Caco-2 (cell line): ENCODE data around the gene C14orf180. TPM values are rescaled to one million over a fixed set of nuclear protein-coding genes. Genes with fewer than 3 reads are reported as not detected.

Experiments used
- BruUV-seq: library from RNA; stranded (reverse); fragments of 400-500 nt; replicated peaks from 2 replicates; lab custom pipeline; 2021; lab: Mats Ljungman, UMichigan
- CTCF ChIA-PET: fragments of 300-600 bp; sonication (Branson Sonifier 250); formaldehyde crosslinking; loops from one replicate; lab custom pipeline; 2022; ENCODE audit warnings: antibody characterized with exemption; lab: Charles Lee
- POLR2A ChIA-PET: fragments of 300-600 bp; sonication (Branson Sonifier 250); formaldehyde crosslinking; loops from one replicate; lab custom pipeline; 2022; ENCODE audit warnings: antibody characterized with exemption; lab: Charles Lee
- DNase-seq, 2 experiments: peaks; one replicate each; pipeline versions ENCODE4 v3.0.0 to v3.0.0-alpha.2; 2020 to 2022
- H3K27me3 ChIP-seq: replicated peaks from 2 replicates; pipeline ENCODE4 v1.6.0; 2011; ENCODE audit warnings: low read length; ENCODE audit not compliant: control insufficient read depth, insufficient read depth
- H3K36me3 ChIP-seq: 2 replicates; pipeline ENCODE4 v1.5.1; 2011; ENCODE audit warnings: low read length; ENCODE audit not compliant: control insufficient read depth, insufficient read depth
- H3K4me1 ChIP-seq: fragments of 250-450 bp; sonication (Bioruptor Pico); 2 replicates; pipeline ENCODE4 v1.5.1; 2020; ENCODE audit warnings: mild to moderate bottlenecking
- H3K4me3 ChIP-seq: 2 replicates; pipeline ENCODE4 v1.5.1; 2011; ENCODE audit warnings: low read depth, mild to moderate bottlenecking, control low read depth, low read length
- H3K9me3 ChIP-seq: fragments of 250-450 bp; sonication (Bioruptor Pico); 2 replicates; pipeline ENCODE4 v1.5.1; 2020; ENCODE audit warnings: mild to moderate bottlenecking, moderate library complexity
- H3K27ac Mint-ChIP-seq: one replicate; pipeline ENCODE4 v1.8.0; 2022; ENCODE audit warnings: mixed read lengths; ENCODE audit not compliant: unreplicated experiment
- H3K27me3 Mint-ChIP-seq: one replicate; pipeline ENCODE4 v1.8.0; 2022; ENCODE audit warnings: mixed read lengths; ENCODE audit not compliant: insufficient read depth, unreplicated experiment
- H3K36me3 Mint-ChIP-seq: one replicate; pipeline ENCODE4 v1.8.0; 2022; ENCODE audit warnings: mild to moderate bottlenecking, mixed read lengths; ENCODE audit not compliant: insufficient read depth, unreplicated experiment
- H3K4me1 Mint-ChIP-seq: one replicate; pipeline ENCODE4 v1.8.0; 2022; ENCODE audit warnings: low read depth, mixed read lengths; ENCODE audit not compliant: unreplicated experiment
- H3K4me3 Mint-ChIP-seq: one replicate; pipeline ENCODE4 v1.8.0; 2022; ENCODE audit warnings: mild to moderate bottlenecking, moderate library complexity, mixed read lengths; ENCODE audit not compliant: unreplicated experiment
- H3K9me3 Mint-ChIP-seq: one replicate; pipeline ENCODE4 v1.8.0; 2022; ENCODE audit warnings: mixed read lengths; ENCODE audit not compliant: unreplicated experiment
- CTCF ChIP-seq, 2 experiments: fragments of 200-600 bp in 1 of 2; IDR thresholded peaks; 1 replicate in 1 of 2; 2 replicates in 1 of 2; pipeline versions ENCODE4 v1.5.1 to v1.8.0; 2011 to 2022; ENCODE audit warnings: antibody characterized with exemption in 1 of 2, control low read depth in 1 of 2, inconsistent platforms in 1 of 2, low read depth in 1 of 2, low read length in 1 of 2, mild to moderate bottlenecking in 1 of 2, moderate library complexity in 1 of 2; ENCODE audit not compliant: insufficient read depth in 1 of 2, severe bottlenecking in 1 of 2, unreplicated experiment in 1 of 2
- intact Hi-C: fragments of 100-400 bp; cut with micrococcal nuclease; formaldehyde crosslinking; loops from one replicate; pipeline ENCODE4 v1.10.0; 2022; ENCODE audit not compliant: unreplicated experiment
- total RNA-seq: library from RNA; stranded (reverse); gene quantifications from 2 replicates; pipeline ENCODE4 v1.2.3, GENCODE V29; 2022

The C14orf180 gene
- total RNA-seq, 1 experiment from 2014 or later: not detected

GRCh38 chr14:104588066-104588857 is 8.7 kb downstream of the C14orf180 start:
- Mint-ChIP-seq H3K9me3 (no peaks in the 10 kb centered on the region), H3K27me3 (peaks cover 12% of the 10 kb centered on the region), H3K4me3 (no peak overlapping the region), H3K27ac (no peak overlapping the region), H3K36me3 (no peaks in the 10 kb centered on the region), H3K4me1 (peaks cover 7% of the 10 kb centered on the region)
- Histone ChIP-seq H3K36me3 (no peaks in the 10 kb centered on the region), H3K9me3 (no peaks in the 10 kb centered on the region), H3K4me1 (peaks cover 11% of the 10 kb centered on the region), H3K4me3 (no peak overlapping the region), H3K27me3 (no peaks in the 10 kb centered on the region)
- intact Hi-C loops: no loop called here
- no peak for DNase-seq
- no peak for TF ChIP-seq CTCF (IDR thresholded peaks at IDR 0.05; ENCODE audit: insufficient read depth in 1 of 2, low read depth in 1 of 2, low read length in 1 of 2, severe bottlenecking in 1 of 2, unreplicated experiment in 1 of 2)
- BruUV-seq: no TSS peak
- POLR2A ChIA-PET: no interaction called here
- CTCF ChIA-PET: no interaction called here

DNA sequence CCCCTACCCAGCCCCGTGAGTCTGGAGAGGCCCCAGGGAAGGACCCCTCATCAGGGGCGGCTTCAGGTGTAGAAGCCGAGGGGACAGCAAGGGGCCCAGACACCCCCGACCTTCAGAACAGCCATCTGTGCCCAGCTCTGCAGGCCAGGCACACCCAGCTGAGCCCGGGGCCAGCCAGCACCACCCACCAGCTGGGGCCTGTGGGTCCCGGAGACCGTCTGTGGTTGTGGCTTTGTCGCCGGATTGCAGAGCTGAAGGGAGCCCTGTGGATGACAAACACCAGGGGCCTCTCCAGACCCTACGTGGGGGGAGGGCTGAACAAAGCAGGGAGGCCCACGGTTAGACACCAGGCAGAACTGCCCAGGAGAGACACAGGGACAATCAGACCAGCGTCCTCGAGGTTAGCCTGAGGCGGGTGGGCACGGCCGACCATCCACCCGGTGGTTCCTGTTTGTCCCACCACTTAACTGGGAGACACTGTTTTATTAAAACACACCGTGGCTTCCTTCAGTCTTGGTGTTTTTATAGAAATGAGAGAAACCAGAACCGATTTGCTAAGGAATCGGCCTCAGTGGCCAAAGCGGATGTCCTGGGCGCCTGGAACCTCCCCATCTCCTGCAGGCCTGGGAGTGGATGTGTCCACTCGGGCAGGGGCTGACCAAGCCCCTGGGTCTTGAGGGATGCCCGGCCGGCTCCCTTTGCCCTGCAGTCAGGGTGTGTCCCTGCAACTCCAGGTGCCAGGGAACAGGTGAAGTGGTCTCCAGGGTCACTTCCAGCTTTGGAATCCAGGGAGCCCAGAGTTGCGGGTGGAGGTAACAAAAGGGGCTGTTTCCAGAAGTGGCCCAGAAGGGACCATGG is 10.0 kb downstream of the C14orf180 start:
- Histone ChIP-seq H3K4me1 (no peaks in the 10 kb centered on the region), H3K36me3 (no peaks in the 10 kb centered on the region), H3K27me3 (no peaks in the 10 kb centered on the region), H3K9me3 (no peaks in the 10 kb centered on the region), H3K4me3 (no peak overlapping the region)
- Mint-ChIP-seq H3K4me1 (no peaks in the 10 kb centered on the region), H3K36me3 (no peaks in the 10 kb centered on the region), H3K27me3 (peaks cover 12% of the 10 kb centered on the region), H3K27ac (no peak overlapping the region), H3K9me3 (no peaks in the 10 kb centered on the region), H3K4me3 (no peak overlapping the region)
- ChIA-PET POLR2A (no interaction called here), CTCF (no interaction called here)
- intact Hi-C loops: no loop called here
- BruUV-seq: no TSS peak
- TF ChIP-seq CTCF (IDR thresholded peaks at IDR 0.05; ENCODE audit: insufficient read depth in 1 of 2, low read depth in 1 of 2, low read length in 1 of 2, severe bottlenecking in 1 of 2, unreplicated experiment in 1 of 2): no peak
- DNase-seq: no peak

GRCh38 chr14:104590240-104590965 is 10.8 kb downstream of the C14orf180 start:
- POLR2A ChIA-PET: no interaction called here
- no TSS peak for BruUV-seq
- intact Hi-C loops: no loop called here
- DNase-seq: no peak
- CTCF ChIA-PET: no interaction called here
- Histone ChIP-seq H3K4me1 (no peaks in the 10 kb centered on the region), H3K27me3 (no peaks in the 10 kb centered on the region), H3K9me3 (no peaks in the 10 kb centered on the region), H3K4me3 (no peak overlapping the region), H3K36me3 (no peaks in the 10 kb centered on the region)
- H3K36me3 Mint-ChIP-seq: no peaks in the 10 kb centered on the region
- TF ChIP-seq CTCF (IDR thresholded peaks at IDR 0.05; ENCODE audit: insufficient read depth in 1 of 2, low read depth in 1 of 2, low read length in 1 of 2, severe bottlenecking in 1 of 2, unreplicated experiment in 1 of 2): no peak
- no peaks in the 10 kb centered on the region for H3K9me3 Mint-ChIP-seq
- H3K27me3 Mint-ChIP-seq: peaks cover 11% of the 10 kb centered on the region
- H3K27ac Mint-ChIP-seq: no peak overlapping the region
- H3K4me3 Mint-ChIP-seq: no peak overlapping the region
- H3K4me1 Mint-ChIP-seq: no peaks in the 10 kb centered on the region
